NCI-H1436 treated with DMSO at 0.1 percent for 48 hours (cell line): ENCODE measurements around the gene CPEB1.
"Not testable (repeated sequence)": the region's sequence is repeated elsewhere in the genome, so short reads cannot be mapped to it uniquely, and the experiment has no call there.

Experiments used
- DNase-seq: peaks from one replicate; lab custom pipeline; 2025; lab: John Stamatoyannopoulos, UW

Gene CPEB1

DNA sequence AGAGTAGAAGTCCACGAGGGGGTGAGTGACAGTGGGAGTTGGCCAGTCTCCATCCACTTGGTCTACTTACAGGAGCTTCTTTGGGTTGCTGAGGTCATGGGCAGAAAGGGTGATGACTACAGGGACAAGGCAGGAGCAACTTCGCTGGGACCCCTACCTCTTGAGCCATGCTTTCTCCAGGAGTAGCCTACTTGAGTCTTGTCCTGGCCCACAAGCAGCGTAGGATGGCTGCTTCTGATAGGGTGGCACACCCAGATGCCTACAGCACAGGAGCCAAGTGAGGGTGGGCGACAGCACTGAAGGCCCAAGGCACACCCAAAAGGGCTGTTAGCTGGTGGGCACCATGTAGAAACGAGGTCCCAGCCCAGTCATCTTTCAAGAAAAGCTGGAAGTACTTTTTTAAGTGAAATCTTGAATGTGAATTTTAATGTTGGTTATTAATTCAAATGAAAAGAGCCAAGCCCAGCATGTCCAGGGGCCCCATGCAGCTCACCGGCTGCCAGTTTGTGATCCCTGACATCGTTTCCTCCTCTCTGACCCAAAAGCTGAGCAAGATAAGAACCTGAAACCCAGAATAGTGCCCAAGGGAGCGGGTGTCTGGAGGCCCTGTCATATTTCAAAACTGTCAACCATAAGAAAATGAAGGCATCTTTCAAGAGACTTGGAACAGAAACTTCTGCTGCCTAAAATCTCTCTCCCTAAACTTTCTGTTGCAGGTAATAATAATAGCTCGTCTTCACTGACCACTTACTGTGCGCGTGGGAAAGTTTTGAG lies 2.2 kb upstream of the CPEB1 start:
- DNase-seq: no peak

DNA sequence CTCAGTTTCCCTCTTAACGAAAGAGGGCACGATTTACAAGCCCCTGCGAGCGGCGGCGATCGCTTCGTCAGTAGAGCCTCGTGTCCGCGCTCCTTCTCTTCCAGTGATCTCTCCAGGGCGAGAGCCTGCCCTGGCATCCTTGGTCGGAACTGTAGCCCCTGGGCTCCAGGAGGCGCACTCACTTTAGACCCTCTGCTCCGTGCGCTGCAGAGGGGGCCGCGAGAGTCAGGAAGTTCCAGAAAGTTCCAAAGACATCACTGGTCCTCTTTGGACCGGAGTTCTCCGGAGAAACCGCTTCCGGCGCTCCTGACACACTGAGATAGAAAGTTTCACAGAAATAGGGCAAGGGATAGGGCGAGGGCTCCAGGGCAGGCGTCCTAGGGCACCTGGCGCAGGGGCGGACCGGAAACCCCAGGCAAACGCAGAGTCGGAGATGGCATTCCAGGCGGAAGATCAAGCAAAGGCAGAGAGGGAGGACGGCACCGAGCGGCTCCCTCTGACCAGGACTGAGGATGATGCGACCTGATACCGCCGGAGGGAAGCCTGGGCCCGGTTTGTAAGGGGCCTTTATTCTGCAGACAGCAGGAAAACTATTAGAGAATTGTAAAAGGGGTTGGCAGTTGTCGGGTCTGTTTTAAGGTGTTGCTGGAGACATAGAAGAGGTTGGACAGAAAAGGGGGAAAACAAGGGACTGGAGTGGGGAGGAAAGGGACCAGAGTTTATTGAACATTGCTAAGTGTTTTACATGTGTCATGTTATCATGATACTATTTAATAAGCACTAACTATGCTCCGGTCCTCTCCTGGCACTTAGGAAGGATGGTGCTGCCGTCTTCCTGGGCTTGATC lies 1.3 kb upstream of the CPEB1 start:
- no peak for DNase-seq

DNA sequence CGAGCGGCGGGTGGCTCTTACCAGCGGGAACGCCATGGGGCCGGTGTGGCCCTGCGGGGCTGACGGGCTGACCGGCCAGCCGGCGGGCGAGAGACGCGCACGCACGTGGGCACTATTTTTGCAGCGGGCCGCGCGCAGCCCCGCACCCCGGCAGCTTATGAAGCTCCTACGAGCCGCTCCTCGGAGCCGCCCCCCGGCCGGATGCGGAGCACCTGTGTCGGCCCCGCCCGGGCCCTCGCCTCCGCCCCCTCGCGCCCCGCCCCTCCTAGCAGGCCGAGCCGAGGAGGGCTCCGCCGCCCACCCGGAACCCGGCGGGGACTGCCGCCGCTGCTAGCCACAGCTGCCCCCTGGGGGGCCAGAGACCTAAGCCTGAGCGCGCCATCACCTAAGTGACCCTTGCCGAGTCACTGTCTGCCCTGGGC lies 683 bp upstream of the CPEB1 start:
- no peak for DNase-seq

DNA sequence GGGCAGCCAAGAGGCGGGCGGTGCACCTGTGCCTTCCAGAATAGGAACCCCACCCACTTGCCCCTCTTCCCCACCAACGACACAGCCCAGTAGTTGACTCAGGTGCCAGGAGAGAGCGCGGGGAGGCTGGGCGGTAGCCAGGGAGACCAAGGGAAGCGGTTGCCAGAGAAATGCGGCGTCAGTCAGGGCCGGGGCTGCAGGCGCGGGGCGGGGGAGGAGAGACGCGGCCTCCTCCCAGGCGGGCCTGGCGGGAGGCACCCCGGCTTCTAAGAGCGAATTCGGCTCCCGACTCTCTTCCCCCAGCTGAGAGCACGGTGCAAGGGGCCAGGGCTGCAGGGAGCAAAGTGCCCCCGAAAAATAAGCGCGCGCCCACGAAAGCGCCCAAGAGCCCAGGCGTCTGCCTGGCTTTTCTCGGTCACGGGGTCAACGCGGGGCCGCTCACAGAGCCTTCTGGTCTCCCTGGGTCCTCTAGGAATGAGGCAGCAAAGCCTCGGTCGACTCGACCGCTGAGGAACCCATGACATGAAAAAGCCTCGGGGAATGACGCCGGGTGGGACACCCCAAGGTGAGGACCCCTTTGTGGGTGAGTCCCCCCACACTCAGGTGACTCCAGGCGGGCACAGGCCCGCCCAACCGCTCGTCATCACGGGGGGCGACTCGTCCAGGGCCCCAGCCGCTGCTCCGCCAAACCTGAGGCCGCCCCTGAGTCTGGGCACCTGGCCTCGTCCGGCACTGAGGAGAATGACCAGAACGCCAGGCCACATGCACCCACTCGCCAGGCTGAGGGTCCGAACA lies 716 bp downstream of the CPEB1 start:
- DNase-seq: peak; percentile 62

DNA sequence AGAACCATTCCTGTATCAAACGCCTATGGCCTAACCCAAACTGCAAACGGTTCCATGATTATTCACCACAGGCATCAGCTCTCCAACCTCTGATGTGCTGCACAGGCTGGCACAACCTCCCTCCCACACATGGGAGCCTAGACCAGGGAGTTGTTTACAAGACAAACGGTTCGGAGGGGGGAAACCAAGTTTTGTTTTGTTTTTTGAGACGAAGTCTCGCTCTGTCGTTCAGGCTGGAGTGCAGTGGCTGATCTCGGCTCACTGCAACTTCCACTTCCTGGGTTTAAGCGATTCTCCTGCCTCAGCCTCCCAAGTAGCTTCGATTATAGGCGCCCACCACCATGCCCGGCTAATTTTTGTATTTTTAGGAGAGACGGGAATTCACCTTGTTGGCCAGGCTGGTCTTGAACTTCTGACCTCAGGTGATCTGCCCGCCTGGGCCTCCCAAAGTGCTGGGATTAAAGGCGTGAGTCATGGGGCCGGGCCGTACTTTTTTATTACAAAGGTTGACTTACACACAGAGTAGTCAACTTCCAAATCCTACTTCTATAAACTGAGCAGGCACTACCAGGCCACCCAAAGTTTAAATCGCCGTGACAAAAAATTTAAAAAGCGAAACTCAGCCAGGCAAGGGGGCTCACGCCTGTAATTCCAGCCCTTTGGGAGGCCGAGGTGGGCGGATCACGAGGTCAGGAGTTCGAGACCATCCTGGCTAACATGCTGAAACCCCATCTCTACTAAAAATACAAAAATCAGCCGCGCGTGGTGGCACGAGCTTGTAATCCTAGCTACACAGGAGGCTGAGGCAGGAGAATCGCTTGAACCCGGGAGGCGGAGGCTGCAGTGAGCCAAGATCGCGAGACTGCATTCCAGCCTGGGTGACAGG lies 2.0 kb downstream of the CPEB1 start:
- not testable (repeated sequence) for DNase-seq

DNA sequence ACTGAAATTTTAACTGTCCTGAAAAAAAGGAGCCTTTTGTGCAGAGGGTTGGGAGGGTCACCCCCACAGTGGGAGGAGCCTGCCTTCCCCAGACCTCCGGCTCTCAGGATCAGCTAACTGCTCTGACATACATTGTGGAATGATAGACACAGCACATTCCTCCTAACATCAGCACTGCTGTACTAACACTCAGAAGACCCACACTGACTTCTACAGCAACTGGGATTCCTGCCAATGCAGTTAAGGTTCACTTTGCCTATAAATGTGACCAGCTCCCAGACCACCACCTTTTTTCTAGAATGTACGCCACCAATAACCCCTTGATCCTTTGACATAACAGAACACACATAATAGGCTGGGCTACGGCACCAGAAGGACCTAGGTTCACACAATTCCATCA lies 3.2 kb downstream of the CPEB1 start:
- DNase-seq: no peak

DNA sequence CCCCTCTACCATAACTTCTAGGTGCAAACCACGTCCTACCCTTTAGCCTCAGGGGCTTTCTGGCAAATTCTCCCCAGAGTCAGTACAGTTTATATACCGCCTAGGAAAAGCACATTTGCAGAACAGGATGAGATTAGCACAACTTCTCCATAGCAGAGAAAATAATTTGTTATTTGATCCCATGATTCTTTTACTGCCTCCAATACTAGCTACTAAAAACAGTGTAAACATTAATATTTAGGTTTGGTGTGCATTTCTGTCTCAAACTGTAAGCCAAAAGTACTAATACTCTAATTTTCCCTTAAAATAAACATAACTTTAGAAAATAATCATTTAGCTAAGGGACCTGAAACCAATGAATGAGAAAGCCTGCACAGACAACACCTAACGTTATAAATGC lies 4.5 kb downstream of the CPEB1 start:
- DNase-seq: no peak

DNA sequence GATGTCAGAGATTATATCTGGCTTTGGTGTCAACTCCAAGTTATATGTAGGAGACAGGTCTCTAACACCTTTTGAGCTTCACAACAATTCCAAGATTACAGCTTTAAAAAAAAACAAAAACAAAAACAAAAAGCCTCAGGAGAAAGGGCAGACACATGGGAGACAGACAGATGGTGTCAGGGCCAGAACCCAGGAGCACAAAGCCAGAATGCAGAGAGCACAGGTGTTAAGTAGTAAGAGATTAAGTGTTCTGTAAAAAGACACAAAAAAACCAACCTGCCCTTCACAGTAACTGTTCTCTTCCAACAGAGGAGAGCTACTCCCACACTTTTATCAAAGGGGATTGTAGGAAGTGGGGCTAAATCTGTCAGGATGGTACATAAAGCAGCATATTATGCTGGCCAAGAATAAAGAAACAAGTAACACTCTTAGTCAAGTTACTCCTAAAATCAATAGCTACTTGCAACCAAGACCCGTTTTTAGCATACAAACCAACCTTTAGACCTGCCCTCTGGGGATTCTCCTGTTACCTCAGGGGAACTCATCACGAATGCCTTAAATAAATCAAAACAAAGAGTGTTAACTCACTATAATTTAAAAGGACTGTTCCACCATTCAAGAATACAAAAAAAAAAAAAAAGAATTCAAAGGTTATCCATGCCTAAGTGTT lies 5.9 kb downstream of the CPEB1 start:
- no peak for DNase-seq

DNA sequence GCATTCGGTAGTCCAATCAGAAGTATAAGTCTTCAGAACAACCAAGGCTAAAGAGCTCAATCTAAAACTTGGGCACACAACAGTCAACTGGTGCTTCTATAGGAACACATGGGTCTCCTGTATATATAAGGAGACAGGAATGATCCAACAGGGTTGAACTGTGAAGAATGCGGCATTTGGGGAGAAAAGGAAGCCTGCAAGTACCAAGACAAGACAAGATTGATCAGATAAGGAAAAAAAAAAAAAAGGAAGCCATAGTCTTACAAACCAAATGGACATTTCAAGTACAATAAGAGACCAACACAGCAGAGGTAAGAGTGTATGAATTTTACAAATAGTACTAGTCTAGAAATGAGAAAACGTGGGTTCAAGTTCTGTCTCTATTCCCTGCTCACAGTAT lies 6.5 kb downstream of the CPEB1 start:
- DNase-seq: no peak

DNA sequence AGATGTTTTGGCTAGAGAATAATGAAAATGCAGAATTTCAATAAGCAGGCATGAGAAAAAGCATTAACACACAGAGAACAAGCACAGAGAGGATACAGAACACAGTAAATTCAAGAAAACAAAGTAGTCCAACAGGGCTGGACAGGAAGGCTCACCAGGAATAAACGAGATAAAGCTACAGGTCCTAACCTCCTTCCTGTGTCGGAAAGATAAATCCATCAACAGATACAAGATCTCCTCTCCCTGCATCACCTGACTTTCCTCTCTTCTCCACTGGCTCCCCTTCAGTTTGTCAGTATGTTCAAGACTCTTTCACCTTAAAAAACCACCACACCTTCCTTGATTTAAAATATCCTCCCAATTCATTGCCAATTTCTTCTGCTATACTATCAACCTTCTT lies 11.4 kb downstream of the CPEB1 start:
- no peak for DNase-seq

DNA sequence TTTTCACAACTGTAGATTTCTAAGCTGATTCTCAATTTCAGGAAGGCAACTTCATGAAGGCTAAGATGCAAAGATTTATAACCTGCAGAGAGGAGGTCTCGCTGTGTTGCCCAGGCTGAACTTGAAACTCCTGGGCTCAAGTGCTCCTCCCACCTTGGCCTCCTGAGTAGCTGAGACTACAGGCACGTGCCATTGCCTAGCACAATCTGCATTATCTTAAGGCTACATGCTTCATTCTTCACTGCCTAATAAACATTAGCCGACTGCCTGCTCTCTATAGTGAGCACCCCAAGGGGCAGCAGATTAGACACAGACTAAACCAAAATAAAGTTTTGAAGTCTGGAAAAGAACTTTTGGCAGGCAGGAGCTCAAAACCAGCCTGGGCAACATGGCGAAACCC lies 17.1 kb downstream of the CPEB1 start:
- DNase-seq: no peak

DNA sequence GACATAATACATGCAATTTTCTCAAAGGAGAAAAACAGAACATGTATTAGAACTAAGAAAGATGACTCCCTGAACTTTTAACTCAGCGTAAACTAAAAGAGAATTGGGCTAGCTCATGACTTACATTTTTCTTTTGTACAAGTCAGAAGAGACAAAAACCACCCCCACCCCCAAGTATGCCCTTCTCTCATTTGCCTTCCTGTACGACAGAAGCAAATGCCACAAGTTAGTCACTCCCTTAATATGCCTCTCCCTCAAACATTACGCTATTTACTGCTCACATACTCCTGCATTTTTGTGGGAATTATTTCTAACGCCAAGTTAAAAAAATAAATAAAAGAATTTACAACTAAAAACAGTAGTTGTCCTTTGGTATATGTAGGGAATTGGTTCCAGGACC lies 22.0 kb downstream of the CPEB1 start:
- no peak for DNase-seq

DNA sequence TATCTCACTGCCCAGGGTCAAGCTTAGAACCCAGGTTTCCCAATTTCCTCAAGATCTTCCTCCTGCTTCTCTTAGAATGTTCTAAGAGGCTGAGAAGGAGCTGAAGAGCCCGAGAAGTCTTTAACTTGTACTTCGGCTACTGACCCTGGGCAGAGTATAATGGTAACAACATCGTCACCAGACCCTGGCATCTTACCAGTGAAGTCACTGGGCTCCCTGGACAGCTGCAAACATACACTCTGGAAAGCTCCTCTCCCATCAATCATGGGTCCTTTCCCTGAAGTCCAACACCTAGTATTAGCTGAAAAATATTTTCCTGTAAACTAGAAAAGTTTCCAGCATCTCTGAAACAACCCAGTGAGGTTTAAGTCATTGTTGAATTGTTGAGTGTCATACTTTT lies 22.7 kb downstream of the CPEB1 start:
- no peak for DNase-seq

DNA sequence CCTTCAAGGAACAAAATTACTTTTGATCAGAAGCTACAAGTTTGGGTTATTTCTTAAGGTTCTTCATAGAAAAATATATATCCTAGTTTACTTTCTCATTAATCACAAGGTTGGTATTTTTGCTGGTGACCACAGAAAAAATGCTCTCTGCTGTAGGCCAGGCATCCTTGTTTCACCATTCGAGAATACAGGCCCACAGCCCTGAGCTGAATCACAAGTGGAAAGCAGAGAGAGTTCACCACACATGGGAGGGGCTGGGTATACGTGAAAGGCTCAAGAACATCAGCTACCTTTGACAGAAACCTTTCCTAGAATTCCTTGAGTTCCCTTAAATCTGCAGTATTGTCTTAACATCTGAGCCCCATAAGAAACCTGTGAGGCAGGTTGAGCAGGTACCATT lies 23.2 kb downstream of the CPEB1 start:
- no peak for DNase-seq

DNA sequence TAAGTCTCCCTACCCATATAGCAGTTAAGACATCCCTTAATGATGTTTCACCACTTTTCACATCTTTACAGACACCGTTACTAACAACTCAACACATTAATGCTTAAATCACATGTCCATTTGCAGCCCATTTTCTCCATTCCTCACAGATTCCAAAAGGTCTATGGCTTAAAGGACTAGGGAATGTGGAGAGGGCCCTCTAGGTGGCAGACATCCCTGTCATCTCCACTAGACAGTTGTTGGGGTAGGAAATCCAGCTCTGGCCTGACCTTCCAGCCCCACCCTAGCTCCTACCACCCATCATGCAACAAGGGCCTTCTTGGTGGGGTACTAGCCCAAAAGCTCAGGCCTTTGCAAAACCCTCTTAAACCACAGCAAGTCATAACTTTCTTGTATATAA lies 25.2 kb downstream of the CPEB1 start:
- DNase-seq: no peak

DNA sequence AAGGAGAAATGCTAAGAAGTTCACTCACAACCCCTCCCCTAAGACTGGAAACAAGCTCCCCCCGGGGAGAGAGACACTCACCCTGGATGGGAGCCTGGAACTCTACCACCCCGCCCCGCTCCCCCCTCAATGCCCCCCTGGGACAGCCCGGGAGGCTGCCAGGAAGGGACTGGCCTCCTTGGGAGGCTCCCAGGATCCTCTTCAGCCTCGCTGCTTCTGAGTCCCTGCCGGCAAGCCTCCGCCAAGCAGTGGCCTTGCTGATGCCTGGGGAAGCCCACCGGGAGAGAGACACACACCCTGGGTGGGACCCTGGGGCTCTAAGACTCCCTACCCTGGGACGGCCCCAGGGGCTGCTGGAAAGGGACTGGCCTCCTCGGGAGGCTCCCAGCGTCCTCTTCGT lies 33.4 kb downstream of the CPEB1 start:
- DNase-seq: no peak

DNA sequence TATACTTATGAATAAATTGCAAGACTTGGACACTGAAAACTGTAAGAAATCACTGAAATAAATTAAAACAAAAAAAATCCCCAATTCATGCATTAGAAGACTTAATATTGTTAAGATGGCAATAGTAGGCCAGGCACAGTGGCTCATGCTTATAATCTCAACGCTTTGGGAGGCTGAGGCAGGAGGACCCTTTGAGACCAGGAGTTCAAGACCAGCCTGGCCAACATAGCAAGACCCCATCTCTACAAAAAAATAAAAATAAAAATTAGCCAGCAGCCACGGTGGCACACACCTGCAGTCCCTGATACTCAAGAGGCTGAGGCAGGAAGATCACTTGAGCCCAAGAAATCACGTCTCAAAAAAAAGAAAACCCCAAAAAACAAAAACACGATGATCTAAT lies 35.8 kb downstream of the CPEB1 start:
- DNase-seq: no peak

DNA sequence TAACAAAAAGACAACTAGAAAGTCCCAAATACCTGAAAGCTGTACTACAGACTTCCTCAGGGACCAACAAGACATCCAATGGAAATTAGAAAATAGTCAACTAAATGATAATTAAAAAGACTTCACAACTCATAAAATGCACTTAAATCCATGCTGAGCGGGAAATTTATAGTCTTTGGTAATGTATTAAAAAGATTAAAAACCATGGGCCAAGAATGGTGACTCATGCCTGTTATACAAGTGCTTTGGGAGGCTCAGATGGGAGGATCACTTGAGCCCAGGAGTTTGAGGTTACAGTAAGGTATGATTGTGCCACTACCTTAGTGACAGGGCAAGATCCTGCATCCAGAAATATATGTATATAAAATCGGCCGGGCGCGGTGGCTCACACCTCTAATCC lies 45.0 kb downstream of the CPEB1 start:
- no peak for DNase-seq

DNA sequence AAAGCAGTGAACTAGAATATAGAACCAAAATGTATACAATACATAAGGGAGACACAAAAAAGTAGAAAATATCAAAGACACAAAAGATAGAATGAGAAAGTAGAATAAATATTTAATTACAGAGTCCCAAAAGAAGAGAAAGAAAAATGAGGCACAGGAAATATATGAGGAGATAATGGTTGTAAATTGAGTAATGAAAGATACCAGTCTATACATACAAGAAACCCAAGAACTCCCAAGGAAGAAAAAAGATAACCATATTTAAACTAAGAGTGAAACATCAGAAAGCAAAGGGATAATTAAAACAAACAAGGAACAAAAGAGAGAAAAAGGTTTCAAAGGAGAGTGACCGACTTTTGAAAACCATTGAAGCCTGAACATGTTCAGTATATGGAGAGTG lies 47.3 kb downstream of the CPEB1 start:
- no peak for DNase-seq

DNA sequence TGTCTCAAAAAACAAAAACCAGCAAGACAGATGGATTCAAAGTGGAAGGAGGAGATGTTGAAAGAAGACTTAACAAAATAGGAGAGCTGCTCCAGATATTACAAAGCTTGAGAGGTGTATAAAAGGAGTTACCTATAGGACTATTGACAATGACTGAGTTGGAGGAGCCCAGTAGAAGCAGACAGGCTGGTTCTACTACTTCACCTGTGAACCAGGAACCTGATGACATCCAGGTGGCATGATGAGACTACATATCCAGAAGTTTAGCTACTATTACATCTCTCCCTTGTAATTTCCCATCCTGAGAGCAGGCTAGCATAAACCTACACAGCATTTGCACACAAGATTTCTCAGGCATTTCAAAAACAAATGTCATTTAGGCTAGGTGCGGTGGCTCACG lies 49.3 kb downstream of the CPEB1 start:
- DNase-seq: no peak

DNA sequence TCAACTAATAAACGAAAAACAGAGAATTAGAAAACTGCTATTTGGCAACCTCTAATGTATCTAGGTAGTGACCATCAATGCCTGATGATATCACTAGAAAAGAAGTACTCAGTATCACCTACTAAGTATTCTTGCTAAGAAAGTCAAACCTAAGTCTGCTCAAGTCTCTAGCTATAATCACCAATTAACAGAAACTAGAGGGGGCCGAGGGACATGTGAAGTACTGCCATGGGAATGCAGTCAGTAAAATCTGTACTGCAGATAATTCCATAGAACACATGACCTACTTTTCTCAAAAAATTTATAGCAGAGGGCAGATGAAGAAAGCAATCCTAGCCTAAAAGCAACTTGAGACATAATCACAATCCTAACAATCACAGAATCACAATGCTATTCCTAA lies 51.4 kb downstream of the CPEB1 start:
- no peak for DNase-seq
